ENCODE measurements around the gene BIVM. TPM values are rescaled to one million over a fixed set of nuclear protein-coding genes. Genes with fewer than 3 reads are reported as not detected.

BIVM gene
- total and polyA plus RNA-seq, 2 of the 4 experiments (the other 2 are of a cell fraction): 7.2 to 12.2 TPM

- no peak overlapping the region for H3K18ac ChIP-seq (ENCODE audit: low read depth, low read length)
- dilution Hi-C loops (cut with HindIII; ENCODE audit: low sequenced_read_pairs, unreplicated experiment) (no loop called here), in situ Hi-C loops (cut with MboI; ENCODE audit: low sequenced_read_pairs) (no loop called here), intact Hi-C loops (cut with micrococcal nuclease) (no loop called here)
- DNase-seq (no peak), ATAC-seq (ENCODE audit: low read depth) (0 out of 2 replicates have a peak, but pooled peaks have one; percentile 27)
- no peak overlapping the region for H3K56ac ChIP-seq (ENCODE audit: extremely low read depth, insufficient read depth, low read length)
- no peak overlapping the region for H3K14ac ChIP-seq (replicated peaks; ENCODE audit: low read depth, low read length)
- BruUV-seq (replicated peaks): no TSS peak
- no peaks in the 10 kb centered on the region; a peak in 1 of 4 replicates for H3K79me1 ChIP-seq (ENCODE audit: low read depth in 1 of 2, low read length in 2 of 2)
- H3K9me3 ChIP-seq (ENCODE audit: control insufficient read depth, insufficient read depth, low read length): no peaks in the 10 kb centered on the region
- WGBS, 2 experiments (ENCODE audit: extremely low coverage in 2 of 2, insufficient read length in 1 of 2): no CpG with 5 or more reads among the region's 4 CpGs
- no peak overlapping the region for H4K5ac ChIP-seq (ENCODE audit: low read depth, low read length)
- no peak overlapping the region for H3K4ac ChIP-seq (ENCODE audit: low read depth, low read length)
- H2BK20ac ChIP-seq (ENCODE audit: low read depth, low read length): no peak overlapping the region
- H3K36me3 ChIP-seq (ENCODE audit: control insufficient read depth, insufficient read depth, low read length): peaks cover 15% of the 10 kb centered on the region
- 0 out of 2 replicates have a peak, but pooled peaks cover 2% of the 10 kb centered on the region for H3K4me1 ChIP-seq (ENCODE audit: control insufficient read depth, insufficient read depth, low read length)
- H3K4me2 ChIP-seq (ENCODE audit: low read depth, low read length): no peak overlapping the region
- no peak overlapping the region for H2BK120ac ChIP-seq (ENCODE audit: low read depth, low read length)
- no peaks in the 10 kb centered on the region for H3K27me3 ChIP-seq (ENCODE audit: control insufficient read depth, insufficient read depth, low read length)
- H2BK5ac ChIP-seq (ENCODE audit: low read depth, low read length, poor library complexity, severe bottlenecking): no peak overlapping the region
- TF ChIP-seq MAZ (IDR thresholded peaks at IDR 0.05; ENCODE audit: borderline replicate concordance, low read depth, low read length) (no peak), CHD1 (IDR thresholded peaks at IDR 0.05; ENCODE audit: low read depth, low read length) (no peak), ELK1 (IDR thresholded peaks at IDR 0.05; ENCODE audit: borderline replicate concordance, low read depth, low read length) (no peak), RAD21 (IDR thresholded peaks at IDR 0.05; ENCODE audit: low read length) (no peak), NFE2L2 (IDR thresholded peaks at IDR 0.05; ENCODE audit: low read depth, low read length) (no peak), RCOR1 (IDR thresholded peaks at IDR 0.05; ENCODE audit: insufficient replicate concordance, low read length) (no peak), RFX5 (IDR thresholded peaks at IDR 0.05; ENCODE audit: low read depth, low read length) (no peak), CEBPB (IDR thresholded peaks at IDR 0.05; ENCODE audit: low read depth, low read length) (no peak), MXI1 (IDR thresholded peaks at IDR 0.05; ENCODE audit: borderline replicate concordance, low read depth, low read length) (no peak), BHLHE40 (IDR thresholded peaks at IDR 0.05; ENCODE audit: low read depth, low read length) (no peak)
- TF ChIP-seq, protein P1, sequence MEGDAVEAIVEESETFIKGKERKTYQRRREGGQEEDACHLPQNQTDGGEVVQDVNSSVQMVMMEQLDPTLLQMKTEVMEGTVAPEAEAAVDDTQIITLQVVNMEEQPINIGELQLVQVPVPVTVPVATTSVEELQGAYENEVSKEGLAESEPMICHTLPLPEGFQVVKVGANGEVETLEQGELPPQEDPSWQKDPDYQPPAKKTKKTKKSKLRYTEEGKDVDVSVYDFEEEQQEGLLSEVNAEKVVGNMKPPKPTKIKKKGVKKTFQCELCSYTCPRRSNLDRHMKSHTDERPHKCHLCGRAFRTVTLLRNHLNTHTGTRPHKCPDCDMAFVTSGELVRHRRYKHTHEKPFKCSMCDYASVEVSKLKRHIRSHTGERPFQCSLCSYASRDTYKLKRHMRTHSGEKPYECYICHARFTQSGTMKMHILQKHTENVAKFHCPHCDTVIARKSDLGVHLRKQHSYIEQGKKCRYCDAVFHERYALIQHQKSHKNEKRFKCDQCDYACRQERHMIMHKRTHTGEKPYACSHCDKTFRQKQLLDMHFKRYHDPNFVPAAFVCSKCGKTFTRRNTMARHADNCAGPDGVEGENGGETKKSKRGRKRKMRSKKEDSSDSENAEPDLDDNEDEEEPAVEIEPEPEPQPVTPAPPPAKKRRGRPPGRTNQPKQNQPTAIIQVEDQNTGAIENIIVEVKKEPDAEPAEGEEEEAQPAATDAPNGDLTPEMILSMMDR (conservative IDR thresholded peaks at IDR 0.05; ENCODE audit: low read depth, low read length): no peak
- TF ChIP-seq, protein P2, sequence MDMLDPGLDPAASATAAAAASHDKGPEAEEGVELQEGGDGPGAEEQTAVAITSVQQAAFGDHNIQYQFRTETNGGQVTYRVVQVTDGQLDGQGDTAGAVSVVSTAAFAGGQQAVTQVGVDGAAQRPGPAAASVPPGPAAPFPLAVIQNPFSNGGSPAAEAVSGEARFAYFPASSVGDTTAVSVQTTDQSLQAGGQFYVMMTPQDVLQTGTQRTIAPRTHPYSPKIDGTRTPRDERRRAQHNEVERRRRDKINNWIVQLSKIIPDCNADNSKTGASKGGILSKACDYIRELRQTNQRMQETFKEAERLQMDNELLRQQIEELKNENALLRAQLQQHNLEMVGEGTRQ (IDR thresholded peaks at IDR 0.05; ENCODE audit: low read depth, low read length): no peak
- H2AFZ ChIP-seq (replicated peaks; ENCODE audit: low read length, poor library complexity): no peak overlapping the region
- no peak overlapping the region for H4K8ac ChIP-seq (ENCODE audit: low read depth in 2 of 2, low read length in 2 of 2)
- ChIA-PET CTCF (interaction anchor here (0.6 kb wide), 1 partner anchor 243 kb away, joined by 3 read pairs; no protein-coding TSS in a partner anchor), POLR2A (ENCODE audit: unreplicated experiment) (interaction anchor here (0.8 kb wide), 1 partner anchor 247 kb away, joined by 5 read pairs; no protein-coding TSS in a partner anchor)
- H2AK9ac ChIP-seq (replicated peaks; ENCODE audit: low read depth, low read length, poor library complexity): no peak overlapping the region
- H4K20me1 ChIP-seq (ENCODE audit: insufficient read depth, low read length): no peaks in the 10 kb centered on the region
- no peak overlapping the region for H3K27ac ChIP-seq (ENCODE audit: insufficient read depth, low read length)
- H3K23ac ChIP-seq (ENCODE audit: low read depth, low read length): no peak overlapping the region
- no peaks in the 10 kb centered on the region for H3K9me1 ChIP-seq (ENCODE audit: insufficient read depth, low read length)
- H3K4me3 ChIP-seq (ENCODE audit: insufficient read depth, low read depth, low read length): no peak overlapping the region
- no peak overlapping the region for H2AK5ac ChIP-seq (ENCODE audit: low read depth, low read length)
- H2BK15ac ChIP-seq (ENCODE audit: low read depth, low read length): no peak overlapping the region
- no peak overlapping the region for H3K9ac ChIP-seq (ENCODE audit: low read depth, low read length)
- no peak overlapping the region for H4K91ac ChIP-seq (ENCODE audit: insufficient read depth, low read depth, low read length)
Measured at GRCh38 chr13:102838982-102839381, 40.1 kb downstream of the BIVM start.
